ENCODE results near the gene AKAP13.

GRCh38 chr15:85584872-85585271, 204.5 kb downstream of the AKAP13 start:
- TF ChIP-seq SPI1 (IDR thresholded peaks at IDR 0.05; ENCODE audit: low read depth, low read length) (no peak), TAF1 (IDR thresholded peaks at IDR 0.05; ENCODE audit: low read depth, low read length) (no peak; the same call in 1 of the 2 replicates), POLR2AphosphoS5 (IDR thresholded peaks at IDR 0.05; ENCODE audit: low read depth, low read length) (no peak), POLR2A (IDR thresholded peaks at IDR 0.05; ENCODE audit: low read depth, low read length) (no peak)

Data from GM12891 (cell line).